Amniotic stem cell (primary cell): ENCODE data around the gene TMEM40.
"Not testable (repeated sequence)": the region's sequence is repeated elsewhere in the genome, so short reads cannot be mapped to it uniquely, and the experiment has no call there.

Source experiments
- DNase-seq: peaks from one replicate; lab custom pipeline; 2025; lab: John Stamatoyannopoulos, UW

TMEM40 gene

DNA sequence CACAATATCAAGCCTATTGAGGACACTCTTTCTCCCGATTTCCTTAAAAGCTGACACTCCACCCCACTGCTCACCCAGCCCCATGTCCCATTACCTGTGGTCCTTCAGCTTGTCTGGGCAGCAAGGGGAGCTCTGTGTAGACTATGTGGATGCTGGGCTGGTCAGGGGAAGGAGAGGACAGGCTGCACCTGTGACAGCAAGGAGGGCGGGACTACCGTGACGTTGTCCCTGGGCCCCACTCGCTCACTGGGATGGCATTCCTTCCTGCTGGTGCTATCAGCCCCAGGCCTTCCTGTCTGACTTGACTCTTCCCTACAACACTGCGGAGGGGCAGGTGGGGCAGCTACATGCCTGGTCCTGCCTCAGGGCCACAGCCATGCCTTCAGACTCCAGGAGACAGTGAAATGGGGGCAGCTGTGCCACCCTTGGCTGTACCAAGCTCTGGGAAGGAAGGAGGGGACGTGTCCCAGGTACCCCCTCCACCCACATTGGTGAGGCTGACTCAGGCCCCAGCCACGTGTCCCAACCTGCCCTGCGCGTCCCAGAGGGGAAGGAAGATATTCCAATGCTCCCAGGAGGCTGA lies at the start of gene TMEM40:
TMEM40 (minus strand) TSS at position 163 of the 583 bp plus-strand sequence. CDS start 9,427 bp downstream, outside the sequence.
- DNase-seq = no peak

DNA sequence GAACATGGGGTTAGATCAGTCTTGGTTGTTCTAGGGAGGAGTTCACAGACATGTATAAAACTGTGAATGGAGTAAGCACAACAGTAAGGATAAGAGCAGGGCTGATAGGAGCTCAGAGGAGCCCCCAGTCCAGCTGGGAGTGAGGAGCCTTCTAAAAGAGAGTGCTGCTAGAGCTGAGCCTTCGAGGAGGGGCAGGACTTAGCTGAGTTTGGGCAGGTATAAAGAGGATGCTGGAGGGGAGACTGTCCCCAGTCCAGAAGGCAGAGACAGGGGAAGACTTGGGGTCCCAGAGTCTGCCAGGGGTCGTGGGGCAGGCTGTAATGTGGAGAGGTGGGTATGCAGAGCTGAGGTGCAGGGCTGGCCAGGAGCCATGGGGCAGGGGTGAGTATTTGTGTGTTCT lies 49.5 kb upstream of the TMEM40 start:
- DNase-seq = no peak

DNA sequence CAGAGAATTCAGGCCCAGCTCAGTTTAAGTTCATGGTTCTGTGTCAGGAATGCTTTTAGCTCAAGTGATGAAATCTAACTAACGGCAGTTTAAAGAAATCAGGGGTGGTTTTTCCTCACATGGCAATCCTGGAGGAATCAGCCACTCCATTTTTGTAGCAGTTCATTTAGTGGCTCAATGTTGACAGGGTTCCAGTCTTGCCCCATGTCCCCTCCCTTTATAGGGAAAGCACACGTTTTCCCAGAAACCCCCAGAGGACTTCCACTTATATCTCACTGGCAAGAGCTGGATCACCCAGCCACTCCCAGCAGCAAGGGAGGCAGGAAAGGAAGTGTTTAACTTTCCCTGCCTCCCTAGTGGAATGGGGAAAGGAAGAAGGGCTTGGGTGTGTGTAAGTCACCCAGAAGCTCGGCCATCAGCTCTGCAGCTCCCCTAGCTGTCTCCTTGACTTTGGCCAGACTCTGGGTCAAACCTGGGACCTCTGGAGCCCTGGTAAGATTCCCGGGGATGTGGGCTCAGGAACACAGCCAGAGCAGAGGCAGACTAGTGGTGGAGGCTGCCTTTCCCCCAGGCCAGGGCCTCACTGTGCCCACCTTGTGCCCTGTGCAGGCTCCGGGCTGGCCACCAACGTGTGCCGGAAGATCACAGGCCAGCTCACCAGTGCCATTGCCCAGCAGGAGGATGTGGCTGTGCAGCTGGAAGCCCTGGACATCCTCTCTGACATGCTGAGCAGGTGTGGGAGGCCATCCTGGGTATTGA lies 48.7 kb upstream of the TMEM40 start:
- no peak for DNase-seq

- no peak for DNase-seq
Observed at GRCh38 chr3:12807066-12807465, 48.0 kb upstream of the TMEM40 start.

- no peak for DNase-seq
Observed at GRCh38 chr3:12803371-12803770, 44.3 kb upstream of the TMEM40 start.

GRCh38 chr3:12799525-12800440 lies 40.7 kb upstream of the TMEM40 start:
- no peak for DNase-seq

DNA sequence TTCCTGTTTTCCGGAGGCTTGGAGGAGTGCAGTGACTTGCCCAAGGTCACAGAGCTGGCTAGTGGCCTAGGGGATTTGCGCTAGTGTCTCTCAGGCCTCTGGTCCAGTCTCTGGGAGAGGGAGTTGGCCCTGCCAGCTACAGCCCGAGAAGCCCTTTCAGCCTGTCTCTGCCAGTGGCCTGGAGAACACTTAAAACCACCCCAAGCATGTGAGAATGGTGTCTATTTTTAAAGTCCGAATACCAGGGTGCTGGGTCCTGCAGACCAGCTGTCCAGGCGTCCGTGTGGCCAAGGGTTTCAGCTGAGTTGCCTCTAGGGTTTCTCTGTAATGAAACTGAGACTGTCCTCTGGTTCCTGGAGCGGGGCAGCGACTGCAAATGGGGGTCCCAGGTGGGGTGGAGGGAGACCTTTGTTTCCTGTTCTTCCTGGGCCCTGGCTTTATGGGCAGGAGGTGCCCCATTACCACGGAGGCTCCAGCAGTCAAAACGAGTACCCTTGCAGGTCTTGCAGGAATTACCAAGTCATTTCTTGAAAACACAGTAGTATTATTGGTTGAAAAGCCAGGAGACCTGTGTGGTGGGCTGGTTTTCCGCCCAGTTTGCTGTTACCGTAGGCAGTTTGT lies 39.6 kb upstream of the TMEM40 start:
- no peak for DNase-seq

- DNase-seq = no peak
Observed at GRCh38 chr3:12797892-12798558, 39.0 kb upstream of the TMEM40 start.

DNA sequence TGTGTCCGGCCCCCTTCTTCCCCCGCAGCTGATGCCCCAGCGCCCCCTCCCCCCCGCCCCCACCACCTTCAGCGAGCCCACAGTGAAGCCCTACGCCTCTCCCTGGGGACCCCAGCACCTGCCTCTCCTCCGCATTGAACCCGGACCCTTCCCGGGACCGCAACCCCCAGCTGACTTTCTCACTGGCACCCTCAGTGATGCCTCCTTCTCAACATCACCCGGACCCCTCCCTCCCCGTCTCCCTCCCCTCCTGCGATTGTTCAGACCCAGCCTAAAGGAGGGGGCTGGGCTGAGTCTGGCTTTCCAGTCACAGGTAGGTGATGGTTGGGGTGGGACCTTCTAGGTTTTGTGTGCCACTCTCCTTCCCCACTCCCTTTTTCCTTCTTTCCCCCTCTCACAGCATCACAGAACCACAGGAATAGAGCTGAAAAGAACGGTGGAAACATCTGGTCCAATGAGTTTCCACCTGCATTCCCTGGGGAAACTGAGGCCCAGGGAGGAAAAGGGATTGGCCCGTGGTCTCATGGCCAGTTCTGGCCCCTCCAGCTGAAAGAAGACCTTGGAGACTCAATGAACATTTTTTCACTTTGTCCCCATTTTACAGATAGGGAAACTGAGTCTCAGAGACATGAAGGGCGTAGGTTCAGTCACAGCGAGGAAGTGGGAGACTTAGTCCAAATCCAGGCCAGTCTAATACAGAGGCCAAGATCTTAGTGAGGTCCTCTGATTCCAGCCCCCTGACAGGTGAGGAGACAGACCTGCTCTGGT lies 38.2 kb upstream of the TMEM40 start:
- DNase-seq = no peak

GRCh38 chr3:12796171-12797123 lies 37.4 kb upstream of the TMEM40 start, which contains the start of gene CAND2:
Gene CAND2 (plus strand): TSS chr3:12796680. CDS start chr3:12796721, 41 bp downstream.
- peak; percentile 2 for DNase-seq

- DNase-seq = no peak
Observed at GRCh38 chr3:12793701-12794100, 34.6 kb upstream of the TMEM40 start.

- no peak for DNase-seq
Observed at GRCh38 chr3:12791430-12791829, 32.4 kb upstream of the TMEM40 start.

DNA sequence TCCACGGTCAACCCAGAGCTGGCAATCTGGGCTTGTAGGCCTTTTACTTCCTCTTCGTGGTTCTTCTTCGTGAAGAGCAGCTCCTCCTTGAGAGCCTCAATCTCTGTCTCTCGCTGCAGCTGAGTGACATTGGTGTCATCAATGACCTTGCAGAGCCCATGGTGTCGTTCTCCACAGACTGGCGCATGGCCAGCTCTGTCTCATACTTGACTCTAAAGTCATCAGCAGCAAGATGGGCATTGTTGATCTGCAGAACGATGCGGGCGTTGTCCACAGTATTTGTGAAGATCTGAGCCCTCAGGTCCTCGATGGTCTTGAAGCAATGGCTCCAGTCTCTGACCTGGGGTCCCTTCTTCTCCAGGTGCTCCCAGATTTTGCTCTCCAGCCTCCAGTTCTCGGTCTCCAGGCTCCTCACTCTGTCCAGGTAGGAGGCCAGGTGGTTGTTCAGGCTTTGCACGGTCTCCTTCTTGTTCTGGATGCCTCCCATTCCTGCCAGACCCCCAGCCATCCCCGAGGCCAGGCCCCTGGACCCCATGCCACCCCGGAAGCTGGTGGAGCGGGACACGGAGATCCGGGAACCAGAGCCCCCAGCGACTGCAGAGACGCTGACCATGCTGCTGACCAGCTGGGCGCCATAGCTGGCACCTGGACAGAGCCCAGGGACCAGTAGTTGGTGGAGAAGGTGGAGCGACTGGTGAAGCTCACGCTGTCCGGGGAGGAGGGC lies 29.1 kb upstream of the TMEM40 start:
- not testable (repeated sequence) for DNase-seq

DNA sequence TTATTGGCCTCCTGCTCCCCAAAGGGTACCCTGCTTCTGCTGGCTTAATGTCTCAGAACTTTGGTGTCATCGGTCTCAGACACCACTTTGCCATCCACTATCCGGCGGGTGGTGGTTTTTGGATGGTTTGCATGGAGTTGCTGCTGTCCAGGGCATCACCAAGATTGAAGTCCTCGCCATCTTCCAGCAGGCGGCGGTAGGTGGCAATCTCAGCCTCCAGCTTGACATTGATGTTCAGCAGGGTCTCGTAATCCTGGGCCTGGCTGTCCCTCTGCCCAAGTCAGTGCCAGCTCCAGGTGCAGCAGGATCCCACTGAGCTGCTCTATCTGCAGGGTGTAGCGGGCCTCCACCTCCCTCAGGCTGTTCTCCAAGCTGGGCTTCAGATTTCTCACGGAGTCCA lies 28.3 kb upstream of the TMEM40 start:
- not testable (repeated sequence) for DNase-seq

DNA sequence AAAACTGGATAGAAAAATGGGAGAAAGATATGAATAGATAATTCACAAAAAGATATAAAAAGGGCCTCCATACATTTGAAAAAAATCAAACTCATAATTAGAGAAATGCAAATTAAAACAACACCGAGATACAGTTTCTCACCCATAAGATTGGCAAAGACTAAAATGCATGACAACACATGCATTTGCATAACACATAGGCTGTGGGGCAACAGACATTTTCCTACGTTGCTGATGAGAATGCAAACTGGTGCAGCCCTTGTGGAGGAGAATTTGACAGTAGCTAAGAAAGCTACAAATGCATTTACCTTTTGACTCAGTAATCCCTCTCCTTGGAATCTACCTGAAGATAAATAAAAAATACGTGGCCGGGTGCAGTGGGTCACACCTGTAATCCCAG lies 26.0 kb upstream of the TMEM40 start:
- DNase-seq = no peak

DNA sequence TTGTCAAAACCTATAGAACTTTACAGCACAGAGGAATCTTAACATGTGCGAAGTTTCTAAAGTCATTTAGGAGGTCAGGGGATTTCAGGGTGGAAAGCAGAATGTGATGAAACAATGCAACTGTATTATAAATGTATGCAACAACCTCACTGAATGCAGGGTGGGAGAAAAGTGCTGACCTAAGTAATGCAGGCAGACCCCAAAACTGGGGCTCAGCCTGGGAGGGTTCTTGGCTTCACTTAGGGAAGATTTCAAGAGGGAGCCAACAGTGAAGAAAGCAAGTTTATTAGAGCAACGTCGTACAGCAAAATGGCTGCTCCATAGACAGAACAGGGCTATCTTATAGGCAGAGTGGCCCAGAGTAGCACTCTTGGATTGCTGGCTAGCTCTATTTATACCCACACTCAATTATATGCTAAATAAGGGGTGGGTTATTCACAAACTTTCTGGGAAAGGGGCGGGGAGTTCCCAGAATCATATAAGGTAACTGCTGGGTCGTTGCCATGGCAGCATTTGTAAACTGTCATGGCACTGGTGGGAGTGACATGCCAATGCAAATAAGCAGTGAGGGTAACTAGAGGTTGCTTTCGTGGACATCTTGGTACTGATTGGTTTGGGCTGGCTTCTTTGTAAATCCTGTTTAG lies 23.2 kb upstream of the TMEM40 start:
- DNase-seq = no peak

DNA sequence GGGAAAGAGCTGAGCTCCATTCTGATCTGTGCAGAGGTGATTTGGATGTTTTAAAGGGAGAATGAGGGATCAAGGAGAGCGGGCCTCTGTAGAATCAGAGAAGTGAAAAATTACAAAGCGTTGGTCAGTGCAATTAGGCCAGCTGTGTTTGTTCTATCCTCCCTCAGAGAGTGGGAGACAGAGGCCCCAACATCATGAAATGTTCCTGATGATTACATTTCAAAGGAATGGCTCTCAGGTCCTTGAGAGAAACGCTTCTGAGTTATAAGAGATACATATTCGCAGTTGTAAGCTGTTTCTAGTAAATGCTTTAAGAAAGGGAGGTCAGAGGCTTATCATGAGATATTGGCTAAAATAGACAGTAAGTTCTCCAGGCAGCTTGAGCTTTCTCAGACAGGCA lies 21.7 kb upstream of the TMEM40 start:
- no peak for DNase-seq

DNA sequence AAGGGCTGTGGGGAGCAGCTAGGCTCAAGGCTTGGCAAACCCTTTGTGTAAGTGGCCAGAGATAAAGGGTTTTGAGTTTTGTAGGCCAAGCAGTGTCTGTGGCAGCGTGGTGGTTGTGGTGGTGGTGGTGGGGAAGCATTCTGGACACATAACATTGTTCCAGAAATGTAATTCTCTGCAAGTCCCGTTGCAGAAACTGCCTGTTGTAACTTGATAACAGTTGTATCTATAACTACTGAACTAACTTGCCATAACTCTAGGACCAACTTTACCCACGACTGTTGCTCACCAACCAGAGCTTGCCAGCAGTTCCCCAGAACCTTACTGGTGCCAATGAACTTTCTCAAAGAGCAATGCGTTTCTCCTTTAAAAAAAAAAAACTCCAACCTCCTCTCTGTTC lies 18.1 kb upstream of the TMEM40 start:
- no peak for DNase-seq
